Smooth muscle cell of the brain vasculature (primary cell): ENCODE results near the gene TRO.

ENCODE experiments used
- DNase-seq: peaks from one replicate; pipeline ENCODE4 v3.0.0-alpha.2; 2012; ENCODE audit warnings: low read depth, low spot score

The TRO gene

GRCh38 chrX:54920610-54921426 lies at the start of gene TRO:
TSS of gene TRO (plus strand) at chrX:54920824. CDS start at chrX:54922247, 1,423 bp downstream.
- DNase-seq, result no peak

DNA sequence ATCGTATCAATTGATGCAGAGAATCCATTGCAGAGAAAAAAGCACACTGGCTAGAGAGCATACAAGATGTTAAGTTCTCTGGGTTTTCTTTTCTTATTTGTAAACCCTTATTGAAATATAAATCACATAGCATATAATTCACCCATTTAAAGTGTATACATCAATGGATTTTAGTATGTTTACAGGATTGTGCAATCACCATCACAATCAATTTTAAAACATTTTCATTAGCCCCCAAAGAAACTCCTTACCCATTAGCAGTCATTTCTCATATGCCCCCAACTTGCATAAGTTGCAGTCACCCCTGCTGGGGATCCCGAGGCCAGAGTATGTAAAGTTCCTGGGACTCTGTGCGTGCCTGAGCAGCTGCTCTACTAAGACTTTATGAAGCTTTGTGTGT lies 34.9 kb upstream of the TRO start:
- no peak for DNase-seq

DNA sequence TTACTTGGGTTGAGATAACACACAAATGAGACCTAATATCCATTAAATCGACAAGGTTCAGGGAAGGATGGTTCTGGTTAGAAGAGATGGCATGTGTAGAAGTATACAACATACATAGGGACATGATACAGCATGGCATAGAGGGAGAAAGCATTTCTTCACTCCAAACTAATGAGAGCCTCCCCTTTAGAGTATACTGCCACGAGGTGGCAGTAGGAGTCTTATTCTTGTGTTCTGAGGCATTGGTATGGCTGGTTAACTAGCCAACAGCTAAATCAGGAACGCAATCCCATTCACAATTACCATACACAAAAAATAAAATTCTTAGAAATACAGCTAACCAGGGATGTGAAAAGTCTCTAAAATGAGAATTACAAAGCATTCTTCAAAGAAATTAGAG lies 29.1 kb upstream of the TRO start:
- DNase-seq, result peak; percentile 0

DNA sequence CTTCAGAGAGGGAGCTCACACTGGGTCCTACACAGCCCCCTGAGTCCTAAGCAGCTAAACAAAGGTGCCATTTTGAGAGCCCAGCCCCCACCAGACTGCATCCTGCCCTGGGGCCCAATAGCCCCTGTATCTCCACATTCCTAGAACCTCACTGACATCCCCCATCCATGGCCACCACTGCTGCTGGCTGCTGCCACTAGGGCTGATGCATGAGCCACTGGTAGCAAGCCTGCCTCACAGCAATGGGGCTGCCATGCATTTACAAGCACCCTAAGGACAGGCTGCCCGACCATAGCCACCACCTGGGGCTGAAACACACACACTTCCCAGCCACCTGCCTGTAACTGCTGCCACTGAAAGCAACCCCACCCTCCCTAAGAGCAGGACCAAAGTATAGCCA lies 26.5 kb upstream of the TRO start:
- no peak for DNase-seq

- DNase-seq, result no peak
Measured at GRCh38 chrX:54909941-54910340, 10.7 kb upstream of the TRO start.

- DNase-seq, result peak; percentile 45
Measured at GRCh38 chrX:54921427-54922021, 900 bp downstream of the TRO start.

GRCh38 chrX:54922547-54922946 lies 1.9 kb downstream of the TRO start:
- no peak for DNase-seq

GRCh38 chrX:54923376-54923775 lies 2.8 kb downstream of the TRO start:
- no peak for DNase-seq

GRCh38 chrX:54926978-54927377 lies 6.4 kb downstream of the TRO start:
- DNase-seq, result no peak

GRCh38 chrX:54928876-54929275 lies 8.3 kb downstream of the TRO start:
- DNase-seq, result no peak

- DNase-seq, result no peak
Measured at GRCh38 chrX:54930291-54931049, 9.8 kb downstream of the TRO start.

GRCh38 chrX:54931107-54931506 lies 10.5 kb downstream of the TRO start:
- DNase-seq, result no peak

DNA sequence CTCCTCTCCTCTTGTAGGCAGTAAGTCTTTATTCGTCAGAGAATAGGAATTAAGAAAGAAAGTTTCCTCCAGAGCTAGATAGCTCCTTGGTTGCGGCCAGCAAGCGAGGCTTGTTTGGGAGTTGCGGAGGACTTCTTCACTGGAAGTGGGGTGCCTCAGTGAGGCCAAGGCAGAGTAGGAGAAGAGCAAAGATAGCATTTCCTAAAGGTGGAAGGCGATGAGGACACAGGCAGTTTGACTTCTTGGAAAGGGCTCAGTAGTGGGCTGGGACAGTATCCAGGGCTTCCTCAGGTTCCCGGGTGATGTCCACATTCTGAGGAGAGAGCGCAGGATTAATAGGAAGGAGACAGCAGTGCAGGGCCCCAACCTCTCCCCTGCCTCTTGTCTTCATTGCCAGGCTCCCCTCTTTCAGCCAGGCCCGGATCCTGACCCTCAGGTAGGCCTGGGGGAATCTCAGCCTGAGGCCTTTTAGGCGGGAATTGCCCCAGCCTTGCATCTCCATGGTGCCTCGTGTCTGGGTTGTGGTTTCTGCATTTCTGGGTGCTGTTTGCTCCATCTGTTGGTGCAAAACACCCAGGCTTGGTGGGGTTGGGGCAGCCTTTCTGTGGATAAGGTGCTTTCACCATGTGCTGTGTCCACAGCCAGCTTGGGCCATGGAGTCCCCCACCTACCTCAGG lies 12.7 kb downstream of the TRO start:
- no peak for DNase-seq

GRCh38 chrX:54934058-54934457 lies 13.4 kb downstream of the TRO start:
- no peak for DNase-seq

DNA sequence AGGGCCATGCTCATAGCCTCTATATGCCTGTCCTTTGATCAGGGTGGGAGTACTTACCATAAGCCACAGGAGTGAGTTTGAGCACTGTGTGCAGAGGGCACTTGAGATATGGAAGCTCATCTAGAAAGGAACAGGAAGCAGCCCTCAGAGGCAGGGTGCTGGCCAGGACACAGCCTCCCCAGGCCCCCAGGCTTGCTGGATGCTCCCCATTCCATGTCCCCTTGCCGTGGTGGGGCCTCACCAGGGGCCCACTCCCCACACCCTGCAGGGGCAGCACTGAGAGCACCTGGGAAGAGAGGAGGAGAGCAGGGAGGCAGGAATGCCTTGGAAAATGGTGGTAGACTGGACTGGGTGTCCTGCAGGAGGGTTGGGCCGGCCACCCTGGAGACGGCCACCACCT lies 14.3 kb downstream of the TRO start:
- DNase-seq, result no peak

DNA sequence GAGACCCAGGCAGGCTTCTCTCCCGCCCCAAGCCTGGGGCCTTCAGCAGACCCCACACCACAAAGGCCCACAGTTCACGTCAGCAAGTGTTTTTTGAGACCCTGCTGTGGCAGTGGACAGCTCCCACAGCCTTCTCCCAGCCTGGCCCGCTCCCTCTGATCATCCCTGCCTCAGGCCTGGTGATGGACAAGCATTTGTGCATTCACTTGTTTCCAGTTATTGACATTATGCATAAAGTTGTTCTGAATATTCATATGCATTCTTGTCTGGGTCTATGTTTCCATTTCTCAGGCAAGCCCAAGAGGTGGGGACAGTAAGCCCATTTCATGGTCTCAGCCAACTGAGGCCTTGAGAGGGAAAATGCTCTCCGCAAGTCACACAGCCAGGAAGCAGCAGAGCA lies 14.7 kb downstream of the TRO start:
- no peak for DNase-seq

DNA sequence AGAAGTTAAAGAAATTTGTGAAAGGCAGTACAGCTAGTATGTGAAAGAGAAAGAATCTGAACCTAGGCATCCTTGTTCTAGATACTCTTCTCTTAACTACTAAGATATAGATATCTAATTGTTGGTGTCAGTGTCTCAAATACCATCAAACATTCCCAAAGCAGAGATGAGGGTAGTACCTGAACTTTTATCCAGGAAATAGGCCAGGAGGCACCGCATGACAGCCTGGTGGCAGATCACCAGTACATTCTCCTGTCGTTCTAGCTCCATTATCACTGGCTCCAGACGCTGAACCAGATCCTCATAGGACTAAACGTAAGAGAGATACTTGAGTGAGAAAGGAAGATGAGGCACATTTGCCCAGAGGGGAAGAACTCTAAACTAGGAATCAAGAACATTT lies 16.8 kb downstream of the TRO start:
- DNase-seq, result no peak

GRCh38 chrX:54944816-54945215 lies 24.2 kb downstream of the TRO start:
- no peak for DNase-seq

GRCh38 chrX:54945224-54945623 lies 24.6 kb downstream of the TRO start:
- DNase-seq, result no peak

DNA sequence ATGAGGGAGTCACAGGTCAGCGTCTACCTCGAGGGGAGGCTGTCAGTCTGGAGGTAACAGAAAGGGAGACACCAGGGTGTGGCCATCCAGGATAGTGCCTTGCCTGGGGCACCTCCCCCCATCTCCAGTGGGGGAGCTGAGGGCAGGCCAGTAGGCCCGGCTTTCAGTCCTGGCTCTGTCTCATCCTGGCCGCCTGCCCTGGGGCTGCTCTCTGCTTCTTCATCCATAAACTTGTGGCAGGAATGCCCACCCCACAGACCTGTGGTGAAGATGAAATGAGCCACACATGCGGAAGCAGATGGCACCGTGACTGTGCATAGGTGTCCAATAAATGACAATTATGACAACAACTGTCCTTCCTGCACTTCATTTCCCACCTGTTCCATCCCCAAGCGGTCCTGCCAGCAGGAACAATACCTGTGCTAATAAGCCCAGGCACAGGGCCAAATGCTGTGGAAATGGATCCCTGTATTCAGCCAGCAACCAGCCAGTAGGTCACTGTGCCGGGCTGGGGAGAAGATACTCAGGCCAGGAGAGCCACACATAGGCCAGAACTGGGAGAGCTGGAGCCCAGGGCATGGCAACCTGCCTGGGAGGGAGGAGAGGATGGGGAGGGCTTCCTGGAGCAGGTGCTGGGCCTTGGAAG lies 30.2 kb downstream of the TRO start:
- no peak for DNase-seq

GRCh38 chrX:54961750-54962149 lies 41.1 kb downstream of the TRO start:
- no peak for DNase-seq
